Melanocyte of skin (primary cell): ENCODE measurements around the gene MAGEA11. TPM values are rescaled to one million over a fixed set of nuclear protein-coding genes. Genes with fewer than 3 reads are reported as not detected.

ENCODE experiments used
- small RNA-seq, 2 donors: library from RNA; depleted of rRNA; stranded (forward); fragments of <200 nt; gene quantifications; one replicate each; pipeline ENCODE3, GENCODE V24; 2012
- total RNA-seq, 2 donors: library from RNA; depleted of rRNA; stranded (reverse); fragments of >200 nt; gene quantifications; 2 replicates each; pipeline ENCODE4 v1.2.3, GENCODE V29; 2012

MAGEA11 gene
- not detected for total RNA-seq

DNA sequence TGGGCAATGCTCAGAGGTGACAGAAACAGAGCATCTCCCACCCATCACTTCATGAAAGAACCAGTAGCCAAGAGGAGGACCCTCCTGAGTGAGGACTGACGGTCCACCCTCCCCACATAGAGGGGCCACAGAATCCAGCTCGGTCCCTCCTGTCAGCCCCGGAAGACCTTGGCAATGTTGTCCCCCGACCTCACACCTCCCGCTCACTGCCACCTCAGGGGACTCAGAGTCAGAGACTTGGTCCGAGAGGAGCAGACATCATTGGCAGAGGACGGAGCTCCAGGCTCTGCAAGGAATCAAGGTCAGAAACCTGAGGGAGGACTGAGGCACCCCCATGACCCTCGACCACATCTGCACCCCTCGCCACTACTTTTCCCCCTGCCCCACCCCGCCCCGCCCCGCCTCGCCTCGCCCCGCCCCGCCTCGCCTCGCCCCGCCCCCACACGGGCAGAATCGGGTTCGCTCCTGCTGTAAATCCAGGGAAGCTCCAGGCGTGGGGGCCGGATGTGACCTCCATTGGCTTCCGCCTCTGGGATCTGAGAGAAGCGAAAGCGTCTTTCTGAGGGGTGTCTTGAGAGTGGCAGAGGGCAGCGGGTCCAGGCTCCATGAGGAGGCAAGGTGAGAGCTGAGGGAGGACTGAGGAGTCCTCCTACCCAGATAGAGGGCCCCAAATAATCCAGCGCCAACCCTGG is at the start of gene MAGEA11:
Gene MAGEA11 (plus strand): TSS at position 516 of the 692 bp plus-strand sequence. CDS start 1,100 bp downstream, outside the sequence.

Small RNA genes within 50 kb of the gene (small RNA-seq; reads per million reads assigned to genes)
- gene AC244098.1 (0 reads per million in 2 donors), gene AC244098.2 (0 reads per million in 2 donors), gene AC244098.3 (0 reads per million in 2 donors)

Other genes starting within 250 kb of the MAGEA11 start
- 10 to 100 TPM; 13.7 to 26.2 TPM for gene IDS, start 206.8 kb upstream of the MAGEA11 start, total RNA-seq
- gene EOLA1, start 171.0 kb upstream of the MAGEA11 start, total RNA-seq: 10 to 100 TPM; 11.7 TPM
- gene HSFX3, start 162.1 kb upstream of the MAGEA11 start, total RNA-seq: not detected
- not detected for gene MAGEA9B, start 124.6 kb upstream of the MAGEA11 start, total RNA-seq
- under 1 TPM in 1 of 2 donors, not detected in 1; under 0.01 TPM for gene HSFX2, start 116.7 kb upstream of the MAGEA11 start, total RNA-seq
- gene TMEM185A, start 80.3 kb upstream of the MAGEA11 start, total RNA-seq: 10 to 100 TPM; 15.8 to 17.0 TPM
- under 1 TPM; 0.33 to 0.34 TPM for gene HSFX1, start 62.0 kb downstream of the MAGEA11 start, total RNA-seq
- gene MAGEA9, start 69.9 kb downstream of the MAGEA11 start, total RNA-seq: not detected
- gene MAGEA8, start 169.1 kb downstream of the MAGEA11 start, total RNA-seq: not detected
- not detected for gene HSFX4, start 217.5 kb downstream of the MAGEA11 start, total RNA-seq
- gene EOLA2, start 226.4 kb downstream of the MAGEA11 start, total RNA-seq: 10 to 100 TPM; 17.6 to 22.3 TPM